NCI-H2227 treated with DMSO at 0.1 percent for 48 hours (cell line): ENCODE results near the gene VWA5B1.
A peak's percentile ranks its signal among the peaks of the same experiment; 100 is the strongest.

ENCODE experiments used
- DNase-seq: peaks from one replicate; lab custom pipeline; 2025; lab: John Stamatoyannopoulos, UW

VWA5B1 gene

GRCh38 chr1:20347699-20348098, 57.0 kb downstream of the VWA5B1 start:
- DNase-seq, result no peak

GRCh38 chr1:20348326-20348915, 57.7 kb downstream of the VWA5B1 start:
- no peak for DNase-seq

GRCh38 chr1:20349561-20349960, 58.9 kb downstream of the VWA5B1 start:
- no peak for DNase-seq

GRCh38 chr1:20349971-20350370, 59.3 kb downstream of the VWA5B1 start:
- no peak for DNase-seq

- no peak for DNase-seq
Measured at GRCh38 chr1:20350421-20350820, 59.7 kb downstream of the VWA5B1 start.

GRCh38 chr1:20351911-20352701, 61.4 kb downstream of the VWA5B1 start:
- no peak for DNase-seq

GRCh38 chr1:20353836-20354235, 63.2 kb downstream of the VWA5B1 start:
- DNase-seq, result no peak

GRCh38 chr1:20354610-20355009, 63.9 kb downstream of the VWA5B1 start:
- DNase-seq, result no peak

GRCh38 chr1:20355101-20355827, 64.6 kb downstream of the VWA5B1 start:
- DNase-seq, result no peak

GRCh38 chr1:20355828-20356735, 65.4 kb downstream of the VWA5B1 start:
- DNase-seq, result no peak

- DNase-seq, result no peak
Measured at GRCh38 chr1:20356850-20357459, 66.3 kb downstream of the VWA5B1 start.

GRCh38 chr1:20357796-20358195, 67.1 kb downstream of the VWA5B1 start:
- DNase-seq, result no peak

GRCh38 chr1:20358761-20359263, 68.1 kb downstream of the VWA5B1 start:
- DNase-seq, result peak; percentile 14

GRCh38 chr1:20359451-20360330, 69.0 kb downstream of the VWA5B1 start:
- no peak for DNase-seq

GRCh38 chr1:20361401-20361800, 70.7 kb downstream of the VWA5B1 start:
- no peak for DNase-seq

- peak; percentile 52 for DNase-seq
Measured at GRCh38 chr1:20361805-20362381, 71.2 kb downstream of the VWA5B1 start.

- no peak for DNase-seq
Measured at GRCh38 chr1:20362856-20363255, 72.2 kb downstream of the VWA5B1 start.

GRCh38 chr1:20365421-20366055, 74.9 kb downstream of the VWA5B1 start:
- no peak for DNase-seq

- DNase-seq, result peak; percentile 46
Measured at GRCh38 chr1:20366056-20366462, 75.4 kb downstream of the VWA5B1 start.
